ENCODE results near the gene TMEM39B. TPM values are rescaled to one million over a fixed set of nuclear protein-coding genes. Genes with fewer than 3 reads are reported as not detected.

The TMEM39B gene
- total RNA-seq, 1 donor from 2014 or later: 13.3 TPM

GRCh38 chr1:32035119-32035518 lies 37.6 kb upstream of the TMEM39B start:
- Mint-ChIP-seq H3K36me3 (ENCODE audit: low read depth, unreplicated experiment) (peaks cover 34% of the 10 kb centered on the region), H3K4me3 (ENCODE audit: unreplicated experiment) (no peak overlapping the region), H3K27me3 (ENCODE audit: low read depth, unreplicated experiment) (no peaks in the 10 kb centered on the region), H3K4me1 (ENCODE audit: low read depth, unreplicated experiment) (peaks cover 44% of the 10 kb centered on the region), H3K27ac (ENCODE audit: unreplicated experiment) (peak overlapping the region; percentile 36), H3K9me3 (ENCODE audit: unreplicated experiment) (no peaks in the 10 kb centered on the region)
- Histone ChIP-seq H3K36me3 (ENCODE audit: insufficient read depth, low read length) (peaks cover 68% of the 10 kb centered on the region), H3K9me3 (ENCODE audit: insufficient read depth, low read depth, low read length) (no peaks in the 10 kb centered on the region), H2AFZ (ENCODE audit: low read depth, low read length) (no peak overlapping the region), H3K4me3 (ENCODE audit: insufficient read depth, low read depth, low read length) (no peak overlapping the region), H3K4me2 (ENCODE audit: low read length) (no peak overlapping the region), H3K4me1 (ENCODE audit: insufficient read depth, low read length) (peaks cover 18% of the 10 kb centered on the region), H3K79me2 (ENCODE audit: insufficient read depth, low read length) (peaks cover 97% of the 10 kb centered on the region), H4K20me1 (ENCODE audit: insufficient read depth, low read length) (peaks cover 93% of the 10 kb centered on the region), H3K27me3 (ENCODE audit: insufficient read depth, low read length) (no peaks in the 10 kb centered on the region), H3K9ac (ENCODE audit: low read length) (no peak overlapping the region), H3K27ac (ENCODE audit: low read depth, low read length) (no peak overlapping the region)
- no peak for TF ChIP-seq EZH2 (IDR thresholded peaks at IDR 0.05; ENCODE audit: insufficient read depth, low read length)
- TF ChIP-seq, protein P1, sequence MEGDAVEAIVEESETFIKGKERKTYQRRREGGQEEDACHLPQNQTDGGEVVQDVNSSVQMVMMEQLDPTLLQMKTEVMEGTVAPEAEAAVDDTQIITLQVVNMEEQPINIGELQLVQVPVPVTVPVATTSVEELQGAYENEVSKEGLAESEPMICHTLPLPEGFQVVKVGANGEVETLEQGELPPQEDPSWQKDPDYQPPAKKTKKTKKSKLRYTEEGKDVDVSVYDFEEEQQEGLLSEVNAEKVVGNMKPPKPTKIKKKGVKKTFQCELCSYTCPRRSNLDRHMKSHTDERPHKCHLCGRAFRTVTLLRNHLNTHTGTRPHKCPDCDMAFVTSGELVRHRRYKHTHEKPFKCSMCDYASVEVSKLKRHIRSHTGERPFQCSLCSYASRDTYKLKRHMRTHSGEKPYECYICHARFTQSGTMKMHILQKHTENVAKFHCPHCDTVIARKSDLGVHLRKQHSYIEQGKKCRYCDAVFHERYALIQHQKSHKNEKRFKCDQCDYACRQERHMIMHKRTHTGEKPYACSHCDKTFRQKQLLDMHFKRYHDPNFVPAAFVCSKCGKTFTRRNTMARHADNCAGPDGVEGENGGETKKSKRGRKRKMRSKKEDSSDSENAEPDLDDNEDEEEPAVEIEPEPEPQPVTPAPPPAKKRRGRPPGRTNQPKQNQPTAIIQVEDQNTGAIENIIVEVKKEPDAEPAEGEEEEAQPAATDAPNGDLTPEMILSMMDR (IDR thresholded peaks at IDR 0.05; ENCODE audit: insufficient read depth, low read depth, low read length): no peak
- FAIRE-seq (no peak), DNase-seq (ENCODE audit: low read depth) (no peak)

- peaks cover 8% of the 10 kb centered on the region for H3K4me1 Mint-ChIP-seq (ENCODE audit: low read depth, unreplicated experiment)
- Histone ChIP-seq H3K9ac (ENCODE audit: low read length) (no peak overlapping the region), H3K27me3 (ENCODE audit: insufficient read depth, low read length) (no peaks in the 10 kb centered on the region), H3K27ac (ENCODE audit: low read depth, low read length) (no peak overlapping the region), H3K79me2 (ENCODE audit: insufficient read depth, low read length) (peaks cover 72% of the 10 kb centered on the region), H4K20me1 (ENCODE audit: insufficient read depth, low read length) (peaks cover 66% of the 10 kb centered on the region), H3K4me2 (ENCODE audit: low read length) (no peak overlapping the region), H3K4me3 (ENCODE audit: insufficient read depth, low read depth, low read length) (no peak overlapping the region), H3K4me1 (ENCODE audit: insufficient read depth, low read length) (no peaks in the 10 kb centered on the region), H3K9me3 (ENCODE audit: insufficient read depth, low read depth, low read length) (no peaks in the 10 kb centered on the region), H3K36me3 (ENCODE audit: insufficient read depth, low read length) (peaks cover 48% of the 10 kb centered on the region), H2AFZ (ENCODE audit: low read depth, low read length) (no peak overlapping the region)
- no peak overlapping the region for H3K4me3 Mint-ChIP-seq (ENCODE audit: unreplicated experiment)
- H3K27me3 Mint-ChIP-seq (ENCODE audit: low read depth, unreplicated experiment): no peaks in the 10 kb centered on the region
- peaks cover 45% of the 10 kb centered on the region for H3K36me3 Mint-ChIP-seq (ENCODE audit: low read depth, unreplicated experiment)
- no peak for FAIRE-seq
- no peak for DNase-seq (ENCODE audit: low read depth)
- no peaks in the 10 kb centered on the region for H3K9me3 Mint-ChIP-seq (ENCODE audit: unreplicated experiment)
- H3K27ac Mint-ChIP-seq (ENCODE audit: unreplicated experiment): no peak overlapping the region
- TF ChIP-seq, protein P1 (IDR thresholded peaks at IDR 0.05; ENCODE audit: insufficient read depth, low read depth, low read length): no peak
- no peak for TF ChIP-seq EZH2 (IDR thresholded peaks at IDR 0.05; ENCODE audit: insufficient read depth, low read length)
Observed at GRCh38 chr1:32040711-32041110, 32.0 kb upstream of the TMEM39B start.

- Mint-ChIP-seq H3K27me3 (ENCODE audit: low read depth, unreplicated experiment) (no peaks in the 10 kb centered on the region), H3K4me1 (ENCODE audit: low read depth, unreplicated experiment) (peaks cover 5% of the 10 kb centered on the region), H3K36me3 (ENCODE audit: low read depth, unreplicated experiment) (peaks cover 41% of the 10 kb centered on the region), H3K9me3 (ENCODE audit: unreplicated experiment) (no peaks in the 10 kb centered on the region), H3K4me3 (ENCODE audit: unreplicated experiment) (no peak overlapping the region), H3K27ac (ENCODE audit: unreplicated experiment) (no peak overlapping the region)
- H3K27me3 ChIP-seq (ENCODE audit: insufficient read depth, low read length): no peaks in the 10 kb centered on the region
- peaks cover 45% of the 10 kb centered on the region for H3K36me3 ChIP-seq (ENCODE audit: insufficient read depth, low read length)
- FAIRE-seq (no peak), DNase-seq (ENCODE audit: low read depth) (no peak)
- H3K27ac ChIP-seq (ENCODE audit: low read depth, low read length): no peak overlapping the region
- no peaks in the 10 kb centered on the region for H3K9me3 ChIP-seq (ENCODE audit: insufficient read depth, low read depth, low read length)
- H3K4me1 ChIP-seq (ENCODE audit: insufficient read depth, low read length): no peaks in the 10 kb centered on the region
- peaks cover 63% of the 10 kb centered on the region for H4K20me1 ChIP-seq (ENCODE audit: insufficient read depth, low read length)
- no peak overlapping the region for H3K9ac ChIP-seq (ENCODE audit: low read length)
- H3K79me2 ChIP-seq (ENCODE audit: insufficient read depth, low read length): peaks cover 69% of the 10 kb centered on the region
- TF ChIP-seq, protein P1 (IDR thresholded peaks at IDR 0.05; ENCODE audit: insufficient read depth, low read depth, low read length): no peak
- no peak for TF ChIP-seq EZH2 (IDR thresholded peaks at IDR 0.05; ENCODE audit: insufficient read depth, low read length)
- H2AFZ ChIP-seq (ENCODE audit: low read depth, low read length): no peak overlapping the region
- no peak overlapping the region for H3K4me2 ChIP-seq (ENCODE audit: low read length)
- no peak overlapping the region for H3K4me3 ChIP-seq (ENCODE audit: insufficient read depth, low read depth, low read length)
Observed at GRCh38 chr1:32042330-32042729, 30.4 kb upstream of the TMEM39B start.
